Measurements from ENCODE around the gene LMBR1L. TPM values are rescaled to one million over a fixed set of nuclear protein-coding genes. Genes with fewer than 3 reads are reported as not detected.

The LMBR1L gene
- total RNA-seq, 2 donors from 2014 or later = 25.2 to 143 TPM

DNA sequence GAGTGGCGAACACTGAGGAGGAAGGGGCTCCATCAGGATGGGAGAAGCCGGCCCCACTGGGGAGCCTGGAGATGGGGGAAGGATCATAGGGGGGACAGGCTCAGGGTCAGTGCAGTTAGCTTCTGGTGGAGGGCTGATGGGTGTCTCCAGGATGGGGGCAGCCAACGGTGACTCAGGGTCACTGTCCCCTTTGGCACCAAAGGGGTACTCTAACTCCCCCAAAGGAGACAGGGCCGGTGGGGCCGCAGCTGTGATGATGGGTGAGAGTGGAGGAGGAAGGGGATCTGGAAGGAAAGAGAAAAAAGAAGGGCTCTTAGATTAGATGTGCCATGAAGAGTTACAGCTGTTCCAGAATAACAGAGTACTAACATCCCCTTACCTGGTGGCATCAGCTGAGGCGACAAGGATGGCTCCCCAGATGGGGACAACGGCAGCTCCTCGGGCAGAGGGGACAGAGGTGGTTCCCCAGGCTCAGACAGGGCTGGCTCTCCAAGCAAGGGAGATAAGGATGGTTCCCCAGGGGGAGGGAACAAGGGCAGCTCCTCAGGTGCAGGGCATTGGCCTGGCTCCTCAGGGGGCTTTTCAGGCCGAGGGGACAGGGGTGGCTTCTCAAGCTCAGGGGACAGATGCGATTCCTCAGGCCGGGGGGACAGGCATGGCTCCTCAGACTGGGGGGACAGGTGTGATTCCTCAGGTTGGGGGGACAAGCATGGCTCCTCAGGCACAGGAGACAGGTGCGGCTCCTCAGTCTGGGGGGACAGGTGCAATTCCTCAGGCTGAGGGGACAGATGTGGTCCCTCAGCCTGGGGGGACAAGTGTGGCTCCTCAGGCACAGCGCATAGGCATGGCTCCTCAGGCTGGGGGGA is 59.9 kb downstream of the LMBR1L start:
- H3K4me1 ChIP-seq (replicated peaks) = peaks cover 13% of the 10 kb centered on the region
- intact Hi-C loops (cut with DNase I) = no loop called here
- DNase-seq (ENCODE audit: low spot score) = no peak
- H3K27me3 ChIP-seq (replicated peaks; ENCODE audit: insufficient read depth) = no peaks in the 10 kb centered on the region
- no peak overlapping the region for H3K27ac ChIP-seq
- H3K9me3 ChIP-seq = no peaks in the 10 kb centered on the region
- TF ChIP-seq, protein P1, sequence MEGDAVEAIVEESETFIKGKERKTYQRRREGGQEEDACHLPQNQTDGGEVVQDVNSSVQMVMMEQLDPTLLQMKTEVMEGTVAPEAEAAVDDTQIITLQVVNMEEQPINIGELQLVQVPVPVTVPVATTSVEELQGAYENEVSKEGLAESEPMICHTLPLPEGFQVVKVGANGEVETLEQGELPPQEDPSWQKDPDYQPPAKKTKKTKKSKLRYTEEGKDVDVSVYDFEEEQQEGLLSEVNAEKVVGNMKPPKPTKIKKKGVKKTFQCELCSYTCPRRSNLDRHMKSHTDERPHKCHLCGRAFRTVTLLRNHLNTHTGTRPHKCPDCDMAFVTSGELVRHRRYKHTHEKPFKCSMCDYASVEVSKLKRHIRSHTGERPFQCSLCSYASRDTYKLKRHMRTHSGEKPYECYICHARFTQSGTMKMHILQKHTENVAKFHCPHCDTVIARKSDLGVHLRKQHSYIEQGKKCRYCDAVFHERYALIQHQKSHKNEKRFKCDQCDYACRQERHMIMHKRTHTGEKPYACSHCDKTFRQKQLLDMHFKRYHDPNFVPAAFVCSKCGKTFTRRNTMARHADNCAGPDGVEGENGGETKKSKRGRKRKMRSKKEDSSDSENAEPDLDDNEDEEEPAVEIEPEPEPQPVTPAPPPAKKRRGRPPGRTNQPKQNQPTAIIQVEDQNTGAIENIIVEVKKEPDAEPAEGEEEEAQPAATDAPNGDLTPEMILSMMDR (IDR thresholded peaks at IDR 0.05) = no peak
- TF ChIP-seq POLR2AphosphoS5 (IDR thresholded peaks at IDR 0.05) = no peak
- TF ChIP-seq POLR2A (IDR thresholded peaks at IDR 0.05) = no peak
- peaks cover 45 to 61% of the 10 kb centered on the region in 2 donors for H3K36me3 ChIP-seq
- whole genome bisulfite sequencing = 90% methylated on average over 13 of the region's 13 CpGs
- H3K4me3 ChIP-seq = no peak overlapping the region

DNA sequence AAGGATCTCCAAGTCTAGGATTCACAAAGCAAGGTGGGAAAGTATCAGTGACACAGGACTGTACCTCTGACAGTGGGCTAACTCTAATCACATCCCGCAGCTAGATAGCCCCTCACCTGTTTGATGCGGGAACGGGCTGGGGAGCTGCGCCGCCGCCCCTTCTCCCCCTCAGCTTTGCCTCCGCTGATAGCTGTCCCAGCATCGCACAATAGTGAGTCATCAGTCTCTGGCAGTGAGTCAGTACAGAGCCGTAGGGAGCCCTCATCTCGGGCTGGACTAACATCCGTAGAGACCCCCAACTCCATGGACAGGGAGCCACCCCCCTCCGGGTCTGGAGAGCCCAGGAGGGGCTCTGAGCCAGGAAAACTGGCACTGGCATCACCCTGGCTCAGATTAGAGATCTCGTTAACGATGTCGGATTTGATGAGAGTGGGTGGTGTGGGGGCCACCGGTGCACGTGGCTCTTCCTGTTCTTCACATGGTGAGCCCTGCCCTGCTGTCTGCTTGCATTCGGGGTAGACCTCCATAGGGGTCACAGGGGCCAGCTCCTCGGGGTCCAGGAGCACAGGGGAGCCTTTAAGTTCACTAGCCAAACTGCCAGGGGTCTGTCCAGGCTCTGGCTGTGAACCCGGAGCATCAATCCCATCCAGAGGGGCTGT is 61.0 kb downstream of the LMBR1L start:
- H3K36me3 ChIP-seq = peaks cover 52 to 66% of the 10 kb centered on the region in 2 donors
- DNase-seq (ENCODE audit: low spot score) = no peak
- no peak overlapping the region for H3K27ac ChIP-seq
- intact Hi-C loops (cut with DNase I) = no loop called here
- H3K9me3 ChIP-seq = no peaks in the 10 kb centered on the region
- 82% methylated on average over 20 of the region's 20 CpGs for WGBS
- H3K4me3 ChIP-seq = no peak overlapping the region
- no peaks in the 10 kb centered on the region for H3K27me3 ChIP-seq (replicated peaks; ENCODE audit: insufficient read depth)
- TF ChIP-seq POLR2A (IDR thresholded peaks at IDR 0.05) = no peak
- TF ChIP-seq, protein P1 (IDR thresholded peaks at IDR 0.05) = no peak
- no peak for TF ChIP-seq POLR2AphosphoS5 (IDR thresholded peaks at IDR 0.05)
- H3K4me1 ChIP-seq (replicated peaks) = peaks cover 2% of the 10 kb centered on the region

DNA sequence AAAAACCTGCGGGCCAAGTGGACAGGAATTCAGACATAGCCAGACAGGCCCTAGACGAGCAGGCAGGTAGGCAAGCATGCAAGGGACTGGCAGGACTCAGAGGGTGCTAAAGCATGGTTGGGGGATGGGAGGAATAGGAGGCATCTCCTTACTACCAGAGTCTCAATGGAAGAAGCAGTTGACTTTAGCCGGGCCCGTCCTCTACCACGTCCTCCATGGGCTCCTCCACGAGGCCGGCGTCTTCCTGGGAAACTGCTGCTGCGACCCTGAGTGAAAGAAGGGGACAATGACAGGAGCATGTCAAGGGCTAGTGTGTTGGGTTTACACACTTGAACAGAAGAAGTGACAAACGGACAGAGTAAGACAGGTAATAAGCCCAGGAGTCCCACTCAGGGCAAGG is 61.7 kb downstream of the LMBR1L start:
- TF ChIP-seq, protein P1 (IDR thresholded peaks at IDR 0.05) = no peak
- TF ChIP-seq POLR2AphosphoS5 (IDR thresholded peaks at IDR 0.05) (no peak), POLR2A (IDR thresholded peaks at IDR 0.05) (no peak)
- no peaks in the 10 kb centered on the region for H3K4me1 ChIP-seq (replicated peaks)
- DNase-seq (ENCODE audit: low spot score) = no peak
- H3K9me3 ChIP-seq = no peaks in the 10 kb centered on the region
- H3K27me3 ChIP-seq (replicated peaks; ENCODE audit: insufficient read depth) = no peaks in the 10 kb centered on the region
- H3K27ac ChIP-seq = no peak overlapping the region
- WGBS = 93% methylated on average over 10 of the region's 10 CpGs
- H3K36me3 ChIP-seq = peaks cover 54 to 70% of the 10 kb centered on the region in 2 donors
- no peak overlapping the region for H3K4me3 ChIP-seq
- intact Hi-C loops (cut with DNase I) = no loop called here

Small RNA genes within 50 kb of the gene (small RNA-seq; reads per million reads assigned to genes)
- gene RF00019 = 0 reads per million in 2 donors

Other genes starting within 250 kb of the LMBR1L start
- gene RND1, start 245.0 kb downstream of the LMBR1L start, total RNA-seq = 1 to 10 TPM in 1 of 2 donors, under 1 TPM in 1; 0.41 to 1.6 TPM
- 10 to 100 TPM; 12.1 to 33.1 TPM for gene FKBP11, start 185.4 kb downstream of the LMBR1L start, total RNA-seq
- 10 to 100 TPM; 87.6 to 92.4 TPM for gene ARF3, start 153.4 kb downstream of the LMBR1L start, total RNA-seq
- gene WNT10B, start 139.1 kb downstream of the LMBR1L start, total RNA-seq = 1 to 10 TPM in 1 of 2 donors, not detected in 1; 1.1 TPM
- not detected for gene WNT1, start 132.5 kb downstream of the LMBR1L start, total RNA-seq
- gene DDN, start 111.5 kb downstream of the LMBR1L start, total RNA-seq = 1 to 10 TPM in 1 of 2 donors, not detected in 1; 1.0 TPM
- 10 to 100 TPM; 53.9 to 55.4 TPM for gene PRKAG1, start 92.1 kb downstream of the LMBR1L start, total RNA-seq
- 10 to 100 TPM; 82.7 to 99.7 TPM for gene KMT2D, start 50.1 kb downstream of the LMBR1L start, total RNA-seq
- 1 to 10 TPM; 1.1 to 2.3 TPM for gene RHEBL1, start 40.9 kb downstream of the LMBR1L start, total RNA-seq
- 100 to 1,000 TPM in 1 of 2 donors, under 1 TPM in 1; 0.18 to 114 TPM for gene DHH, start 16.0 kb downstream of the LMBR1L start, total RNA-seq
- 100 to 1,000 TPM; 292 to 922 TPM for gene TUBA1B, start 20.5 kb upstream of the LMBR1L start, total RNA-seq
- 100 to 1,000 TPM in 1 of 2 donors, 10 to 100 TPM in 1; 81.6 to 253 TPM for gene TUBA1A, start 78.2 kb upstream of the LMBR1L start, total RNA-seq
- 10 to 100 TPM; 81.9 to 85.6 TPM for gene TUBA1C, start 154.2 kb upstream of the LMBR1L start, total RNA-seq
- 10 to 100 TPM in 1 of 2 donors, 1 to 10 TPM in 1; 1.4 to 11.4 TPM for gene PRPH, start 184.3 kb upstream of the LMBR1L start, total RNA-seq
- 1 to 10 TPM in 1 of 2 donors, under 1 TPM in 1; 0.46 to 5.2 TPM for gene TROAP, start 212.4 kb upstream of the LMBR1L start, total RNA-seq
- 1 to 10 TPM in 1 of 2 donors, not detected in 1; 1.3 TPM for gene C1QL4, start 226.3 kb upstream of the LMBR1L start, total RNA-seq
- gene DNAJC22, start 236.0 kb upstream of the LMBR1L start, total RNA-seq = 1 to 10 TPM in 1 of 2 donors, under 1 TPM in 1; 0.23 to 4.3 TPM

Measured in prostate gland (tissue), 2 donors.